PC-9 (cell line): ENCODE data around the gene MUC5AC. TPM values are rescaled to one million over a fixed set of nuclear protein-coding genes. Genes with fewer than 3 reads are reported as not detected.
"Not testable (repeated sequence)": the region's sequence is repeated elsewhere in the genome, so short reads cannot be mapped to it uniquely, and the experiment has no call there.

ENCODE experiments used
- BruUV-seq: library from RNA; stranded (reverse); fragments of 400-500 nt; replicated peaks from 2 replicates; lab custom pipeline; 2021; lab: Mats Ljungman, UMichigan
- CTCF ChIA-PET: fragments of 300-600 bp; sonication (Branson Sonifier 250); formaldehyde crosslinking; loops from one replicate; lab custom pipeline; 2022; ENCODE audit warnings: antibody characterized with exemption; lab: Charles Lee
- POLR2A ChIA-PET: fragments of 300-600 bp; sonication (Branson Sonifier 250); formaldehyde crosslinking; loops from one replicate; lab custom pipeline; 2022; ENCODE audit warnings: antibody characterized with exemption; ENCODE audit not compliant: unreplicated experiment; lab: Charles Lee
- DNase-seq, 2 experiments: peaks; one replicate each; pipeline versions ENCODE4 v3.0.0 to v3.0.0-alpha.2; 2015 to 2022; ENCODE audit warnings: mixed read lengths in 1 of 2
- H2AFZ ChIP-seq: fragments of 200-600 bp; sonication (generic); 2 replicates; pipeline ENCODE4 v1.8.1; 2017; ENCODE audit warnings: antibody characterized with exemption
- H3F3A ChIP-seq: fragments of 200-600 bp; sonication (generic); 2 replicates; pipeline ENCODE4 v1.8.1; 2017; ENCODE audit warnings: antibody characterized with exemption, mild to moderate bottlenecking, low read depth; ENCODE audit not compliant: insufficient read depth
- H3K27ac ChIP-seq: fragments of 200-600 bp; sonication (generic); 2 replicates; pipeline ENCODE4 v1.6.1; 2016; ENCODE audit warnings: mixed run types
- H3K27me3 ChIP-seq: fragments of 200-600 bp; sonication (generic); 2 replicates; pipeline ENCODE4 v1.6.1; 2016; ENCODE audit warnings: low read depth, mixed run types; ENCODE audit not compliant: insufficient read depth
- H3K36me3 ChIP-seq: fragments of 200-600 bp; sonication (generic); 2 replicates; pipeline ENCODE4 v1.6.1; 2016; ENCODE audit warnings: low read depth, mixed run types
- H3K4me1 ChIP-seq: fragments of 200-600 bp; sonication (generic); replicated peaks from 2 replicates; pipeline ENCODE4 v1.6.1; 2016; ENCODE audit warnings: mixed run types; ENCODE audit not compliant: insufficient read depth
- H3K4me2 ChIP-seq: fragments of 200-600 bp; sonication (generic); 2 replicates; pipeline ENCODE4 v1.6.1; 2017; ENCODE audit warnings: mixed run types
- H3K4me3 ChIP-seq: fragments of 200-600 bp; sonication (generic); 2 replicates; pipeline ENCODE4 v1.6.1; 2016; ENCODE audit warnings: mixed run types
- H3K79me2 ChIP-seq: fragments of 200-600 bp; sonication (generic); 2 replicates; pipeline ENCODE4 v1.6.1; 2017; ENCODE audit warnings: low read depth, mixed run types
- H3K9me2 ChIP-seq: fragments of 200-600 bp; sonication (generic); 2 replicates; pipeline ENCODE4 v1.8.1; 2017; ENCODE audit warnings: mild to moderate bottlenecking; ENCODE audit not compliant: insufficient read depth
- H3K9me3 ChIP-seq: fragments of 200-600 bp; sonication (generic); 2 replicates; pipeline ENCODE4 v1.8.1; 2016; ENCODE audit warnings: low read depth; ENCODE audit not compliant: insufficient read depth
- H4K20me1 ChIP-seq: fragments of 200-600 bp; sonication (generic); 2 replicates; pipeline ENCODE4 v1.8.1; 2017; ENCODE audit not compliant: insufficient read depth
- CTCF ChIP-seq: fragments of 200-600 bp; sonication (generic); conservative IDR thresholded peaks from 2 replicates; pipeline ENCODE4 v1.6.1; 2017; ENCODE audit warnings: mixed run types, antibody characterized with exemption, mild to moderate bottlenecking, moderate library complexity
- EZH2 ChIP-seq: fragments of 200-600 bp; sonication (generic); IDR thresholded peaks from 2 replicates; pipeline ENCODE4 v1.8.0; 2017; ENCODE audit warnings: antibody characterized with exemption, low read depth
- intact Hi-C: fragments of 100-400 bp; cut with micrococcal nuclease; formaldehyde crosslinking; loops from one replicate; pipeline ENCODE4 v1.10.0; 2022; ENCODE audit not compliant: unreplicated experiment
- total RNA-seq: library from RNA; stranded (reverse); gene quantifications from 2 replicates; pipeline ENCODE4 v1.2.3, GENCODE V29; 2021

The MUC5AC gene
- total RNA-seq, 1 experiment from 2014 or later = 0.09 TPM

- H3F3A ChIP-seq = no peaks in the 10 kb centered on the region; the same call in 1 of the 2 replicates
- H3K4me3 ChIP-seq = no peak overlapping the region
- no peaks in the 10 kb centered on the region for H3K27me3 ChIP-seq
- intact Hi-C loops = no loop called here
- no peaks in the 10 kb centered on the region for H3K79me2 ChIP-seq
- peaks cover 16% of the 10 kb centered on the region; the same call in 1 of the 2 replicates for H3K4me1 ChIP-seq
- CTCF ChIA-PET = no interaction called here
- DNase-seq = no peak
- no peaks in the 10 kb centered on the region for H3K36me3 ChIP-seq
- BruUV-seq = no TSS peak
- no peak overlapping the region for H2AFZ ChIP-seq
- no peaks in the 10 kb centered on the region for H3K9me2 ChIP-seq
- H4K20me1 ChIP-seq = no peaks in the 10 kb centered on the region
- POLR2A ChIA-PET = interaction anchor here (0.6 kb wide), 1 partner anchor 177 kb away, joined by 3 read pairs; no protein-coding TSS in a partner anchor
- TF ChIP-seq CTCF (no peak), EZH2 (no peak)
- H3K9me3 ChIP-seq = no peaks in the 10 kb centered on the region
- no peak overlapping the region for H3K27ac ChIP-seq
- H3K4me2 ChIP-seq = no peak overlapping the region
These were observed 1.1 kb downstream of the MUC5AC start for GRCh38 chr11:1158681-1159487.

GRCh38 chr11:1159488-1160220 lies 1.9 kb downstream of the MUC5AC start:
- BruUV-seq, H3K27ac ChIP-seq, H3K27me3 ChIP-seq, H3K9me2 ChIP-seq, H3K79me2 ChIP-seq, H3K36me3 ChIP-seq, H3K4me3 ChIP-seq, H3K9me3 ChIP-seq, intact Hi-C loops, CTCF ChIA-PET, H3F3A ChIP-seq, H4K20me1 ChIP-seq, H3K4me2 ChIP-seq, DNase-seq, H2AFZ ChIP-seq: not testable (repeated sequence)
- H3K4me1 ChIP-seq = peaks cover 13% of the 10 kb centered on the region; the same call in 1 of the 2 replicates
- POLR2A ChIA-PET = interaction anchor here (0.6 kb wide), 1 partner anchor 176 kb away, joined by 3 read pairs; no protein-coding TSS in a partner anchor

- intact Hi-C loops = no loop called here
- H2AFZ ChIP-seq = no peak overlapping the region
- no peaks in the 10 kb centered on the region for H3K36me3 ChIP-seq
- no TSS peak for BruUV-seq
- CTCF ChIA-PET = no interaction called here
- no peaks in the 10 kb centered on the region for H4K20me1 ChIP-seq
- no peaks in the 10 kb centered on the region for H3K27me3 ChIP-seq
- H3K4me3 ChIP-seq = no peak overlapping the region
- no peak overlapping the region for H3K27ac ChIP-seq
- no peaks in the 10 kb centered on the region; the same call in 1 of the 2 replicates for H3F3A ChIP-seq
- H3K4me2 ChIP-seq = no peak overlapping the region
- DNase-seq = no peak
- H3K9me3 ChIP-seq = no peaks in the 10 kb centered on the region
- H3K4me1 ChIP-seq = peaks cover 13% of the 10 kb centered on the region; the same call in 1 of the 2 replicates
- H3K9me2 ChIP-seq = no peaks in the 10 kb centered on the region
- POLR2A ChIA-PET = no interaction called here
- TF ChIP-seq CTCF (no peak), EZH2 (no peak)
- H3K79me2 ChIP-seq = no peaks in the 10 kb centered on the region
These were observed 2.7 kb downstream of the MUC5AC start for GRCh38 chr11:1160231-1161101.
